ENCODE results near the gene ZNF687. TPM values are rescaled to one million over a fixed set of nuclear protein-coding genes. Genes with fewer than 3 reads are reported as not detected.

Gene ZNF687, protein sequence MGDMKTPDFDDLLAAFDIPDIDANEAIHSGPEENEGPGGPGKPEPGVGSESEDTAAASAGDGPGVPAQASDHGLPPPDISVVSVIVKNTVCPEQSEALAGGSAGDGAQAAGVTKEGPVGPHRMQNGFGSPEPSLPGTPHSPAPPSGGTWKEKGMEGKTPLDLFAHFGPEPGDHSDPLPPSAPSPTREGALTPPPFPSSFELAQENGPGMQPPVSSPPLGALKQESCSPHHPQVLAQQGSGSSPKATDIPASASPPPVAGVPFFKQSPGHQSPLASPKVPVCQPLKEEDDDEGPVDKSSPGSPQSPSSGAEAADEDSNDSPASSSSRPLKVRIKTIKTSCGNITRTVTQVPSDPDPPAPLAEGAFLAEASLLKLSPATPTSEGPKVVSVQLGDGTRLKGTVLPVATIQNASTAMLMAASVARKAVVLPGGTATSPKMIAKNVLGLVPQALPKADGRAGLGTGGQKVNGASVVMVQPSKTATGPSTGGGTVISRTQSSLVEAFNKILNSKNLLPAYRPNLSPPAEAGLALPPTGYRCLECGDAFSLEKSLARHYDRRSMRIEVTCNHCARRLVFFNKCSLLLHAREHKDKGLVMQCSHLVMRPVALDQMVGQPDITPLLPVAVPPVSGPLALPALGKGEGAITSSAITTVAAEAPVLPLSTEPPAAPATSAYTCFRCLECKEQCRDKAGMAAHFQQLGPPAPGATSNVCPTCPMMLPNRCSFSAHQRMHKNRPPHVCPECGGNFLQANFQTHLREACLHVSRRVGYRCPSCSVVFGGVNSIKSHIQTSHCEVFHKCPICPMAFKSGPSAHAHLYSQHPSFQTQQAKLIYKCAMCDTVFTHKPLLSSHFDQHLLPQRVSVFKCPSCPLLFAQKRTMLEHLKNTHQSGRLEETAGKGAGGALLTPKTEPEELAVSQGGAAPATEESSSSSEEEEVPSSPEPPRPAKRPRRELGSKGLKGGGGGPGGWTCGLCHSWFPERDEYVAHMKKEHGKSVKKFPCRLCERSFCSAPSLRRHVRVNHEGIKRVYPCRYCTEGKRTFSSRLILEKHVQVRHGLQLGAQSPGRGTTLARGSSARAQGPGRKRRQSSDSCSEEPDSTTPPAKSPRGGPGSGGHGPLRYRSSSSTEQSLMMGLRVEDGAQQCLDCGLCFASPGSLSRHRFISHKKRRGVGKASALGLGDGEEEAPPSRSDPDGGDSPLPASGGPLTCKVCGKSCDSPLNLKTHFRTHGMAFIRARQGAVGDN
- 25.4 and 26.8 TPM in 2 replicates for total RNA-seq

DNA sequence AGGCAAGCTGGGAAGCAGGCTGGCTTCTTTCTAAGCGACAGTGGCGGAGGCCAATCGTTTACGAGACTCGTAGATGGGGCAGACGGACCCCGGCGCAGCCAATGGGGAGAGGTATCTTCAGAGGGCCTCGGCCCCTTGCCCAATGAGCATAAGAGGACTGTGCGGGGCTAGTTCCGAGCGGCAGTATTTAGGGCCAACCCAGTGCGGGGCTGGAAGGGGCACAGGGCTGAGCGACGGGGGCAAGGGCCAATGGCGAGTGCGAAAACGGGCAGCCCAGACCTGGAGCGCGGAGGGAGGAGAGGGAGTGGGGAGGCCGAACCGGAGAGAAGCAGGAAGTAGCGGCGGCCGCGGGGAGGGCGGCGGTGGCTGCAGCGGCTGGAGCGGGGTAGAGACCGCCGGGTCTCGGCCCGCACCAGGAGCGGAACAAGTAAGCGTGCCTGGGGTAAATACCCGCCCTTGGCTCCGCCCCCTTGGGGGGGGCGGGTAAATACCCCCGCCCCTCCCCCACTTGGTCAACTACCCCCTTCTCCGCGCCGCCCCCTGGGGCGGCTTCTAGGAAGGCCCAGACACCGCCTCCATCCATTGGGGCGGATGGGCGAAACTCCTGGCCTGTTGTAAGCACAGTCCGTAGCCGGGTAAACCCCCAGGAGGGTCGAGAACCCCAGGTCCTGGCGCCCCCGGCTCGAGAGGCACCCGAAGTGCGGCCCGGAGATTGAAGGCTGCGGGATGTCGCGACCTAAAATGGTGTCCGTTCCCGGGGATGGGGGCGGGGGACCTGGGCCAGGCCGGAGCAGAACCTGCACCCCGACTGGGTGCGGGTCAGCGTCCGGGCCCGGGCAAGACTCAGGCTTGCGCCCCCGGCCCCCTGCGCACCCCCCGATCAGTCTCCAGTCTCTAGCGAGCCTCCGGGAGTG, at the start of gene ZNF687:
Gene ZNF687 (plus strand): TSS at position 331 of the 914 bp plus-strand sequence. CDS start 3,993 bp downstream, outside the sequence.
- Mint-ChIP-seq H3K27me3 (no peaks in the 10 kb centered on the region), H3K4me1 (peaks cover 26% of the 10 kb centered on the region), H3K9me3 (no peaks in the 10 kb centered on the region), H3K36me3 (ENCODE audit: low read depth) (peaks cover 9% of the 10 kb centered on the region), H3K4me3 (peak within 1 kb of the TSS; percentile 99), H3K27ac (peak within 1 kb of the TSS; percentile 100)
- peak; percentile 99 for DNase-seq
- intact Hi-C loops (cut with micrococcal nuclease): loop anchor here (1.0 to 5.0 kb wide), 7 partner anchors 28 to 655 kb away; partner anchors contain the start of genes ENSA, GABPB2, PI4KB and PSMD4

DNA sequence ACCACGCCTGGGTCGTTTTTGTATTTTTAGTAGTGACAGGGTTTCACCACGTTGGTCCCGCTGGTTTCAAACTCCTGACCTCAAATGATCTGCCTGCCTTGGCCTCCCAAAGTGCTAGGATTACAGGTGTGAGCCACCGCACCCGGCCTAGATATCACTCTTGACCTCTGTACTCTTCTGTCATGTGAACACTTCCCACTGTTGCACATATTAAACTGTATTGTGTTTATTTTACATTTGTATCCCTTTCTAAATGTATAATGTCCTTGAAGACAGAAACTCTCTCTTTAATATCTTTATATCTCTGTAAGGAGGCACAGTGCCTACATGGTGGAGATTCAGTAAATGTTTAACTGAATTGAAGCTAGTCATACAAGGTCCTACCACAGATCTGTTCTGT, 46.9 kb upstream of the ZNF687 start:
- H3K27me3 Mint-ChIP-seq: no peaks in the 10 kb centered on the region
- no peak overlapping the region for H3K4me3 Mint-ChIP-seq
- intact Hi-C loops (cut with micrococcal nuclease): no loop called here
- no peaks in the 10 kb centered on the region for H3K9me3 Mint-ChIP-seq
- no peak overlapping the region for H3K27ac Mint-ChIP-seq
- DNase-seq: no peak
- peaks cover 74% of the 10 kb centered on the region for H3K36me3 Mint-ChIP-seq (ENCODE audit: low read depth)
- H3K4me1 Mint-ChIP-seq: peaks cover 5% of the 10 kb centered on the region

- H3K27ac Mint-ChIP-seq: peak overlapping the region; percentile 61
- intact Hi-C loops (cut with micrococcal nuclease): no loop called here
- peaks cover 66% of the 10 kb centered on the region for H3K36me3 Mint-ChIP-seq (ENCODE audit: low read depth)
Measured at GRCh38 chr1:151237678-151238466, 44.2 kb upstream of the ZNF687 start.

DNA sequence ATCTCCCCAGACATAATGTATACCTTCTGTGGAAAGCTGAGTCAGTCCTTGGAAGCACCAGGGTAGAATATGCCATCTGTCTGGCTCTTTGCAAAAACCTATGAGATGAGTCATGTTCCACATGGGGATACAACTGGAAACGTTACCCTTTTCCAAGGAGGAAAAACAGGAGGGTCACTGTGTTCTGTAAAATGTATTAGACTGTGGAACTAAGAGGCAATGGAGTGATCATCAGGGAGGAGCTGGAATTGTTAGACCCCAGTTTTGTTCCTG, 43.7 kb upstream of the ZNF687 start:
- Mint-ChIP-seq H3K36me3 (ENCODE audit: low read depth) (peaks cover 70% of the 10 kb centered on the region), H3K4me3 (no peak overlapping the region), H3K27me3 (no peaks in the 10 kb centered on the region), H3K4me1 (peaks cover 5% of the 10 kb centered on the region), H3K9me3 (no peaks in the 10 kb centered on the region), H3K27ac (no peak overlapping the region)
- intact Hi-C loops (cut with micrococcal nuclease): no loop called here
- no peak for DNase-seq

More at GRCh38 chr1:151237678-151238466, 44.2 kb upstream of the ZNF687 start:
- no peaks in the 10 kb centered on the region for H3K9me3 Mint-ChIP-seq
- H3K27me3 Mint-ChIP-seq: no peaks in the 10 kb centered on the region
- no peak for DNase-seq
- peaks cover 5% of the 10 kb centered on the region for H3K4me1 Mint-ChIP-seq
- H3K4me3 Mint-ChIP-seq: no peak overlapping the region

DNA sequence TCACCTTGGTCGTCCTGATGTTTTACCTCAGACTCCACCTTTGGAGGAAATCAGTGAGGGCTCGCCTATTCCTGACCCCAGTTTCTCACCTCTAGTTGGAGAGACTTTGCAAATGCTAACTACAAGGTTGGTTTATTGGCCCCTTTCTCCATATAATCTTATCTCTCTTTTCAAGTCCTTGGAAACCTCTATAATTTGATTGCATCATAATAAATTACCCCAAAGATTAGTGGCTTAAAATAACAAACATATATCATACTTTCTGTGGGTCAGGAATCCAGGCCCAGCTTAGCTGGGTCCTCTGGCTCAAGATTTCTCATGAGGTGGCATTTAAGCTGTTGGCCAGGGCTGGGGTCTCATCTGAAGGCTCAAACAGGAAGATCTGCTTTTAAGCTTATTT, 39.7 kb upstream of the ZNF687 start:
- Mint-ChIP-seq H3K36me3 (ENCODE audit: low read depth) (peaks cover 66% of the 10 kb centered on the region), H3K4me1 (peaks cover 2% of the 10 kb centered on the region), H3K4me3 (no peak overlapping the region), H3K9me3 (no peaks in the 10 kb centered on the region), H3K27me3 (no peaks in the 10 kb centered on the region), H3K27ac (no peak overlapping the region)
- intact Hi-C loops (cut with micrococcal nuclease): no loop called here
- DNase-seq: no peak

- H3K9me3 Mint-ChIP-seq: no peaks in the 10 kb centered on the region
- intact Hi-C loops (cut with micrococcal nuclease): no loop called here
- no peak overlapping the region for H3K27ac Mint-ChIP-seq
- H3K36me3 Mint-ChIP-seq (ENCODE audit: low read depth): peaks cover 67% of the 10 kb centered on the region
- H3K4me3 Mint-ChIP-seq: no peak overlapping the region
- no peaks in the 10 kb centered on the region for H3K27me3 Mint-ChIP-seq
- H3K4me1 Mint-ChIP-seq: no peaks in the 10 kb centered on the region
- DNase-seq: no peak
Measured at GRCh38 chr1:151243683-151244216, 38.3 kb upstream of the ZNF687 start.

GRCh38 chr1:151246786-151247185, 35.3 kb upstream of the ZNF687 start:
- no peak for DNase-seq
- Mint-ChIP-seq H3K4me1 (peaks cover 2% of the 10 kb centered on the region), H3K27ac (no peak overlapping the region), H3K36me3 (ENCODE audit: low read depth) (peaks cover 66% of the 10 kb centered on the region), H3K9me3 (no peaks in the 10 kb centered on the region), H3K27me3 (no peaks in the 10 kb centered on the region), H3K4me3 (no peak overlapping the region)
- intact Hi-C loops (cut with micrococcal nuclease): no loop called here

DNA sequence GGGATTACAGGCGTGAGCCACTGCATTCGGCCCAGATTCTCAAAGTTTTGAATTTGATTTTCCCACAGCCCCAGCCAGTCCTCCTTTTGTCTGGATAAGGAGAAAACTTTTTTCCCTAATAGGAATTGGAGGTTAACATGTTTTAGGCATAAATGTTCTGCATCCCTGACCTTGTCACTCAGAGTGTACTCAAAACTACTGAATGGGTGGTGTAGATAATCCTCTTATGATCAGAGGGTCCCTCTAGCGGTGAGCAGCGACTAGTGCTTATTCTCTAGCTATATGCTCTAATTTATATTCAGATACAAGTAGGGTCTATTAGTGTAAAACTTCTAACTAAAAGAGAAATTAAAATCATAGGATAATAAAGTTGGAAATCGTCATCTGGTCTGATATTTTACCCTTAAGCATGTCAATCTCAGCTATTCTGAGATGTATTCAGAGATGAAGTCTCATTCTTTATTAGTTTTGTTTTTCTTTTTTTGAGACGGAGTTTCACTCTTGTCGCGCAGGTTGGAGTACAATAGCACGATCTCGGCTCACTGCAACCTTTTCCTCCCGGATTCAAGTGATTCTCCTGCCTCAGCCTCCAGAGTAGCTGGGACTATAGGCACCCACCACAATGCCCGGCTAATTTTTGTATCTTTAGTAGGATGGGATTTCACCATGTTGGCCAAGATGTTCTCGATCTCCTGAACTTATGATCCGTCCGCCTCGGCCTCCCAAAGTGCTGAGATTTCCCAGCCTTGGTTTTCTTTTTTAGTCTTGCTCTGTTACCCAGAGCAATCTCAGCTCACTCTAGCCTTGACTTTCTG, 30.2 kb upstream of the ZNF687 start:
- peaks cover 15% of the 10 kb centered on the region for H3K4me1 Mint-ChIP-seq
- H3K9me3 Mint-ChIP-seq: no peaks in the 10 kb centered on the region
- DNase-seq: peak; percentile 88
- intact Hi-C loops (cut with micrococcal nuclease): loop anchor here (1.0 kb wide), 1 partner anchor 52 kb away; no protein-coding TSS in a partner anchor
- peaks cover 37% of the 10 kb centered on the region for H3K36me3 Mint-ChIP-seq (ENCODE audit: low read depth)
- H3K27ac Mint-ChIP-seq: no peak overlapping the region
- H3K27me3 Mint-ChIP-seq: no peaks in the 10 kb centered on the region
- no peak overlapping the region for H3K4me3 Mint-ChIP-seq

DNA sequence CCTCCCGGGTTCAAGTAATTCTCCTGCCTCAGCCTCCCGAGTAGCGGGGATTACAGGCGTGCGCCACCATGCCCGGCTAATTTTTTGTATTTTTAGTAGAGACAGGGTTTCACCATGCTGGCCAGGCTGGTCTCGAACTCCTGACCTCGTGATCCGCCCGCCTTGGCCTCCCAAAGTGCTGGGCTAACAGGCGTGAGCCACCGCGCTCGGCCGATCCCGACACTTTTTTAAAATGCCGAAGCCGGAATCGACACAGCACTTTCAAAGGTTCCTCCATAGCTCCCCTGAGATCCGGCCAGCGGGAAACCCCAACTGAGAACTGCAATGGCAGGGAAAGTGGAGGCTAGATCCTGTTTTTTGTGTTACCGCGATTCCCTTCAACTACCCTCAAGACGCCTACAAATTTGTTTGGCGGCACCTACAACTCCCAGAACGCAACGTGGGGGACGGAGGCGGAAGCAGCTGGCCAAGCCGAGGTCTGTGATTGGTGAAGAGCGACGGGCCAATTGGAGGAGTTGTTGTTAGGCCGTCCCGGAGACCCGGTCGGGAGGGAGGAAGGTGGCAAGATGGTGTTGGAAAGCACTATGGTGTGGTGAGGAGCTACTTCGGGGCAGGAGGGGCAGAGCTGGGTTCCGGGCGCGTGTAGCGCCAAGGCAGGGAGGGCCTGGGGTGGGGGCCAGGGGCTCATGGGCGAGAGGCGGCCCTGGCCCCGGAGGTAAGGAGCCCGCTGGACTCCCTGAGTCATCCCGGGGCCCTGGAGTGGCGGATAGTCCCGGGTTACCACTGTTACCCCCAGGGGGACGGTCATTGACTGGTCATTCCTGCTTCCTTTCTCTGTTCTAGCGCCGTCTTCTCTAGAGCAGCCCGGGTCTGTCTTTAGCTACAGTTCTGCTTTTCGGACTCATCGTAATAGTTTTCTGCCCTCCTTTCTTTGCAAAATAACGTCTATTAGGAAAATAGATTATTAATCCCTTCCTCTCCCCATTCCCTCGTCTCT, 27.6 kb upstream of the ZNF687 start, which contains the start of gene PSMD4:
Gene PSMD4 (plus strand): TSS at position 518 of the 997 bp plus-strand sequence. CDS start 49 bp downstream, at position 567.
- Mint-ChIP-seq H3K36me3 (ENCODE audit: low read depth) (peaks cover 19% of the 10 kb centered on the region), H3K27me3 (no peaks in the 10 kb centered on the region), H3K4me3 (peak within 1 kb of the TSS; percentile 90), H3K9me3 (no peaks in the 10 kb centered on the region), H3K4me1 (peaks cover 25% of the 10 kb centered on the region), H3K27ac (peak within 1 kb of the TSS; percentile 94)
- intact Hi-C loops (cut with micrococcal nuclease): loop anchor here (1.0 to 2.0 kb wide), 4 partner anchors 27 to 184 kb away; partner anchors contain the start of genes GABPB2, PIP5K1A and VPS72
- DNase-seq: peak; percentile 98

- H3K9me3 Mint-ChIP-seq: no peaks in the 10 kb centered on the region
- H3K27ac Mint-ChIP-seq: peak overlapping the region; percentile 94
Measured at GRCh38 chr1:151255381-151255780, 26.7 kb upstream of the ZNF687 start.

More at GRCh38 chr1:151255381-151255780, 26.7 kb upstream of the ZNF687 start:
- no peaks in the 10 kb centered on the region for H3K27me3 Mint-ChIP-seq
- DNase-seq: no peak
- peaks cover 25% of the 10 kb centered on the region for H3K4me1 Mint-ChIP-seq
- H3K36me3 Mint-ChIP-seq (ENCODE audit: low read depth): peaks cover 17% of the 10 kb centered on the region
- intact Hi-C loops (cut with micrococcal nuclease): loop anchor here (2.0 kb wide), 1 partner anchor 185 kb away; the partner anchor contains the start of gene GABPB2
- peak overlapping the region; percentile 90 for H3K4me3 Mint-ChIP-seq

Measured in activated CD4-positive, alpha-beta T cell treated with anti-CD3 and anti-CD28 coated beads, Interleukin-2, amount 10 ng/mL, durations not matched to agents 24 days and 14 days (primary cell).